ENCODE measurements around the gene SMCO2.

The SMCO2 gene

DNA sequence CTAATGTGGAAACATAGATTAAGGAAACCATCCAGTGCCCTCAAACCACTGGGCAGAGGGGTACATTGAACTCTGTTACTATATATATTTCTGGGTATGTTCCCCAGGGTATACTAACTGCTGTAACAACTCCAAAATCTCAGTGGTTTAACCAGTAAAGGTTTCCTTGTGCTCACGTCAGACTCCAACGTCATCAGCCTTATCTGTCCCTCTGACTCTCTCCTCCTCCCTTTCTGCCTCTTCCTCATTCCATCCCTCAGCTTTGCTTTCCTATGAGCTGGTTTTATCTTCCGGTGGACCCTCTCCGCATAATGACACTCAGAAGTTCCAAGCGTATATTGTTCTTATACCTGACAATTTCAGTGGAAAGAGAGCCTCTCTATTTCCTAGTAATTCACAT is 21.2 kb upstream of the SMCO2 start (continued):
- TF ChIP-seq ZNF610 (tag by site-specific recombination; IDR thresholded peaks at IDR 0.05; ENCODE audit: borderline replicate concordance): no peak
- TF ChIP-seq, protein P1, sequence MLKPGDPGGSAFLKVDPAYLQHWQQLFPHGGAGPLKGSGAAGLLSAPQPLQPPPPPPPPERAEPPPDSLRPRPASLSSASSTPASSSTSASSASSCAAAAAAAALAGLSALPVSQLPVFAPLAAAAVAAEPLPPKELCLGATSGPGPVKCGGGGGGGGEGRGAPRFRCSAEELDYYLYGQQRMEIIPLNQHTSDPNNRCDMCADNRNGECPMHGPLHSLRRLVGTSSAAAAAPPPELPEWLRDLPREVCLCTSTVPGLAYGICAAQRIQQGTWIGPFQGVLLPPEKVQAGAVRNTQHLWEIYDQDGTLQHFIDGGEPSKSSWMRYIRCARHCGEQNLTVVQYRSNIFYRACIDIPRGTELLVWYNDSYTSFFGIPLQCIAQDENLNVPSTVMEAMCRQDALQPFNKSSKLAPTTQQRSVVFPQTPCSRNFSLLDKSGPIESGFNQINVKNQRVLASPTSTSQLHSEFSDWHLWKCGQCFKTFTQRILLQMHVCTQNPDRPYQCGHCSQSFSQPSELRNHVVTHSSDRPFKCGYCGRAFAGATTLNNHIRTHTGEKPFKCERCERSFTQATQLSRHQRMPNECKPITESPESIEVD (tag by site-specific recombination; IDR thresholded peaks at IDR 0.05): no peak
- no peak for TF ChIP-seq ZNF792 (tag by site-specific recombination; IDR thresholded peaks at IDR 0.05)
- TF ChIP-seq, protein P2, sequence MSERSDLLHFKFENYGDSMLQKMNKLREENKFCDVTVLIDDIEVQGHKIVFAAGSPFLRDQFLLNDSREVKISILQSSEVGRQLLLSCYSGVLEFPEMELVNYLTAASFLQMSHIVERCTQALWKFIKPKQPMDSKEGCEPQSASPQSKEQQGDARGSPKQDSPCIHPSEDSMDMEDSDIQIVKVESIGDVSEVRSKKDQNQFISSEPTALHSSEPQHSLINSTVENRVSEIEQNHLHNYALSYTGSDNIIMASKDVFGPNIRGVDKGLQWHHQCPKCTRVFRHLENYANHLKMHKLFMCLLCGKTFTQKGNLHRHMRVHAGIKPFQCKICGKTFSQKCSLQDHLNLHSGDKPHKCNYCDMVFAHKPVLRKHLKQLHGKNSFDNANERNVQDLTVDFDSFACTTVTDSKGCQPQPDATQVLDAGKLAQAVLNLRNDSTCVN (tag by site-specific recombination; optimal IDR thresholded peaks at IDR 0.05): no peak
- no peak for TF ChIP-seq ZNF202 (tag by site-specific recombination; IDR thresholded peaks at IDR 0.05; ENCODE audit: borderline replicate concordance)
- TF ChIP-seq, protein P3, sequence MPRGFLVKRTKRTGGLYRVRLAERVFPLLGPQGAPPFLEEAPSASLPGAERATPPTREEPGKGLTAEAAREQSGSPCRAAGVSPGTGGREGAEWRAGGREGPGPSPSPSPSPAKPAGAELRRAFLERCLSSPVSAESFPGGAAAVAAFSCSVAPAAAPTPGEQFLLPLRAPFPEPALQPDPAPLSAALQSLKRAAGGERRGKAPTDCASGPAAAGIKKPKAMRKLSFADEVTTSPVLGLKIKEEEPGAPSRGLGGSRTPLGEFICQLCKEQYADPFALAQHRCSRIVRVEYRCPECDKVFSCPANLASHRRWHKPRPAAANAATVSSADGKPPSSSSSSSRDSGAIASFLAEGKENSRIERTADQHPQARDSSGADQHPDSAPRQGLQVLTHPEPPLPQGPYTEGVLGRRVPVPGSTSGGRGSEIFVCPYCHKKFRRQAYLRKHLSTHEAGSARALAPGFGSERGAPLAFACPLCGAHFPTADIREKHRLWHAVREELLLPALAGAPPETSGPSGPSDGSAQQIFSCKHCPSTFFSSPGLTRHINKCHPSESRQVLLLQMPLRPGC (tag by site-specific recombination; IDR thresholded peaks at IDR 0.05): no peak

DNA sequence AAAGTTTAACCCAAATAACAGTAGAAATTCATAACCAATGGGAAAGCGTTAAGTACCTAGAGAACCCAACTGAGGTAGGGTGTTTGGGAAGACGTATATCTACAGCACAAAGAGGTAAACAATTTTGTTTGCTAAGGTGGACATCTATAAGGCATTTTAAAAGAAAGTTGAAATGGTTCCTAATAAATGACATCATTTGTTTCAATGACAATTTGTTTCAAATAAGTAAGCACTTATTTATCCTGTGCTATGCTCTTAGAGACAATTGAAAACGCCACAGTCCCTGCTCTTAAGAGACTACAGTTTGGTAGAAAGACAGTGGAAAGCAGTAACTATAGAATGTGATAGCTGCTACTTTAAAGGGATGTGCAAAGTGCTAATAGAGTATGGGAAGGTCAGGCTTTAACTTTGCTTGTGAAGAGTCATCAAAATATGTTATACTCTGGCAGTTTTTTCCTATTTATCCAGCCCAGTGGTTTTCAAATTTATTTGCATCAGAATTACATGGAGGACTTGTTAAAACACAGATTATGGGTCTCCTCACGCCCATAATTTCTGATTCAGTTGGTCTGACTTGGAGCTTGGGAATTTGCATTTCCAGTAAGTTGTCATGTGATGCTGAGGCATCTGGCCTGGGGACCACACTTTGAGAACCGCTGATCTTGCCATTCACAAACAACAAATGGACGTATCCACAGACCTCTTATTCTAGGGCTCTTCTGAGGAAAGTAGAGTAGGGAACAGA is 19.6 kb upstream of the SMCO2 start:
- no peaks in the 10 kb centered on the region; the same call in 1 of the 2 replicates for H3K4me1 ChIP-seq (ENCODE audit: control insufficient read depth, insufficient read depth, low read length)
- CTCF ChIA-PET: interaction anchor here (2.8 kb wide), 1 partner anchor 9 kb away, joined by 36 read pairs; no protein-coding TSS in a partner anchor

DNA sequence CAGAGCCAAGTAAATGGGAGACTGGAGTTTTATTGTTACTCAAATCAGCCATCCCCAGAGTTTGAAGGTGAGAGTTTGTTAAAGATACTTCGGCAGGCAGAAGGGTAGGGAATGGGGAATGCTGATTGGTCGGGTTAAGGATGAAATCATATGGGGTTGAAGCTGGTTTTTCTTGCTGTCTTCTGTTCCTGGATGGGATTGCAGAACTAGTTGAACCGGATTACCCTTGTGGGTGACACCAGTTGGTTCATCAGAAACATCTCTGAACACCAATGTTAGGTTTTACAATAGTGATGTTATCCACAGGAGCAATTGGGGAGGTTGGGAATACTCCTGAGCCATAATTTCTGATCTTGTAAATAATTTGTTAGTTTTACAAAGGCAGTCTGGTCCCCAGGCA is 18.7 kb upstream of the SMCO2 start:
- CTCF ChIA-PET: no interaction called here
- POLR2A ChIA-PET: no interaction called here
- Histone ChIP-seq H3K4me3 (ENCODE audit: low read depth, low read length) (no peak overlapping the region), H3K27ac (ENCODE audit: extremely low read depth, low read depth, low read length) (no peak overlapping the region), H3K36me3 (ENCODE audit: control insufficient read depth in 2 of 2, insufficient read depth in 1 of 2, low read length in 2 of 2) (no peaks in the 10 kb centered on the region), H3K4me1 (ENCODE audit: control insufficient read depth, insufficient read depth, low read length) (no peaks in the 10 kb centered on the region; the same call in 1 of the 2 replicates), H3K9me3 (ENCODE audit: control insufficient read depth, insufficient read depth, low read depth, low read length) (no peaks in the 10 kb centered on the region)
- no peak for TF ChIP-seq ZNF132 (tag by site-specific recombination; IDR thresholded peaks at IDR 0.05; ENCODE audit: borderline replicate concordance)
- TF ChIP-seq SP2 (tag by site-specific recombination; IDR thresholded peaks at IDR 0.05): no peak
- TF ChIP-seq ZNF146 (tag by site-specific recombination; IDR thresholded peaks at IDR 0.05): no peak
- TF ChIP-seq, protein P4, sequence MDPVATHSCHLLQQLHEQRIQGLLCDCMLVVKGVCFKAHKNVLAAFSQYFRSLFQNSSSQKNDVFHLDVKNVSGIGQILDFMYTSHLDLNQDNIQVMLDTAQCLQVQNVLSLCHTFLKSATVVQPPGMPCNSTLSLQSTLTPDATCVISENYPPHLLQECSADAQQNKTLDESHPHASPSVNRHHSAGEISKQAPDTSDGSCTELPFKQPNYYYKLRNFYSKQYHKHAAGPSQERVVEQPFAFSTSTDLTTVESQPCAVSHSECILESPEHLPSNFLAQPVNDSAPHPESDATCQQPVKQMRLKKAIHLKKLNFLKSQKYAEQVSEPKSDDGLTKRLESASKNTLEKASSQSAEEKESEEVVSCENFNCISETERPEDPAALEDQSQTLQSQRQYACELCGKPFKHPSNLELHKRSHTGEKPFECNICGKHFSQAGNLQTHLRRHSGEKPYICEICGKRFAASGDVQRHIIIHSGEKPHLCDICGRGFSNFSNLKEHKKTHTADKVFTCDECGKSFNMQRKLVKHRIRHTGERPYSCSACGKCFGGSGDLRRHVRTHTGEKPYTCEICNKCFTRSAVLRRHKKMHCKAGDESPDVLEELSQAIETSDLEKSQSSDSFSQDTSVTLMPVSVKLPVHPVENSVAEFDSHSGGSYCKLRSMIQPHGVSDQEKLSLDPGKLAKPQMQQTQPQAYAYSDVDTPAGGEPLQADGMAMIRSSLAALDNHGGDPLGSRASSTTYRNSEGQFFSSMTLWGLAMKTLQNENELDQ (tag by site-specific recombination; IDR thresholded peaks at IDR 0.05; ENCODE audit: low read depth): no peak
- TF ChIP-seq ZNF529 (tag by site-specific recombination; IDR thresholded peaks at IDR 0.05; ENCODE audit: insufficient replicate concordance): no peak
- TF ChIP-seq, protein P5, sequence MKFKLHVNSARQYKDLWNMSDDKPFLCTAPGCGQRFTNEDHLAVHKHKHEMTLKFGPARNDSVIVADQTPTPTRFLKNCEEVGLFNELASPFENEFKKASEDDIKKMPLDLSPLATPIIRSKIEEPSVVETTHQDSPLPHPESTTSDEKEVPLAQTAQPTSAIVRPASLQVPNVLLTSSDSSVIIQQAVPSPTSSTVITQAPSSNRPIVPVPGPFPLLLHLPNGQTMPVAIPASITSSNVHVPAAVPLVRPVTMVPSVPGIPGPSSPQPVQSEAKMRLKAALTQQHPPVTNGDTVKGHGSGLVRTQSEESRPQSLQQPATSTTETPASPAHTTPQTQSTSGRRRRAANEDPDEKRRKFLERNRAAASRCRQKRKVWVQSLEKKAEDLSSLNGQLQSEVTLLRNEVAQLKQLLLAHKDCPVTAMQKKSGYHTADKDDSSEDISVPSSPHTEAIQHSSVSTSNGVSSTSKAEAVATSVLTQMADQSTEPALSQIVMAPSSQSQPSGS (tag by site-specific recombination; IDR thresholded peaks at IDR 0.05; ENCODE audit: low read depth): no peak
- no peak for TF ChIP-seq ZNF214 (tag by site-specific recombination; IDR thresholded peaks at IDR 0.05; ENCODE audit: borderline replicate concordance)
- no peak for TF ChIP-seq GLIS1 (tag by site-specific recombination; IDR thresholded peaks at IDR 0.05)
- TF ChIP-seq ZNF785 (tag by site-specific recombination; IDR thresholded peaks at IDR 0.05): no peak
- TF ChIP-seq, protein P6, sequence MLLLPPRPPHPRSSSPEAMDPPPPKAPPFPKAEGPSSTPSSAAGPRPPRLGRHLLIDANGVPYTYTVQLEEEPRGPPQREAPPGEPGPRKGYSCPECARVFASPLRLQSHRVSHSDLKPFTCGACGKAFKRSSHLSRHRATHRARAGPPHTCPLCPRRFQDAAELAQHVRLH (tag by site-specific recombination; IDR thresholded peaks at IDR 0.05): no peak

More for the DNA sequence above, 19.6 kb upstream of the SMCO2 start:
- TF ChIP-seq ZNF140 (tag by site-specific recombination; IDR thresholded peaks at IDR 0.05) (no peak), ZNF529 (tag by site-specific recombination; IDR thresholded peaks at IDR 0.05; ENCODE audit: insufficient replicate concordance) (no peak), OVOL3 (tag by site-specific recombination; IDR thresholded peaks at IDR 0.05) (no peak), ZNF211 (tag by site-specific recombination; IDR thresholded peaks at IDR 0.05; ENCODE audit: low read depth) (no peak), ZNF596 (tag by site-specific recombination; IDR thresholded peaks at IDR 0.05) (no peak), ZNF184 (tag by site-specific recombination; IDR thresholded peaks at IDR 0.05) (no peak)
- TF ChIP-seq, protein P5 (tag by site-specific recombination; IDR thresholded peaks at IDR 0.05; ENCODE audit: low read depth): peak; percentile 63
- POLR2A ChIA-PET: no interaction called here
- no peaks in the 10 kb centered on the region for H3K9me3 ChIP-seq (ENCODE audit: control insufficient read depth, insufficient read depth, low read depth, low read length)
- H3K4me3 ChIP-seq (ENCODE audit: low read depth, low read length): no peak overlapping the region
- H3K27ac ChIP-seq (ENCODE audit: extremely low read depth, low read depth, low read length): no peak overlapping the region
- H3K36me3 ChIP-seq (ENCODE audit: control insufficient read depth in 2 of 2, insufficient read depth in 1 of 2, low read length in 2 of 2): no peaks in the 10 kb centered on the region

Data from HEK293 (cell line).